Skeletal muscle satellite cell (primary cell): ENCODE data around the gene MYZAP.

Experiments
- H3K27me3 ChIP-seq: 2 replicates; pipeline ENCODE4 v1.7.0; 2013; ENCODE audit warnings: low read length; ENCODE audit not compliant: control insufficient read depth, insufficient read depth
- H3K36me3 ChIP-seq: 2 replicates; pipeline ENCODE4 v1.7.0; 2013; ENCODE audit warnings: mild to moderate bottlenecking, control low read depth, low read length; ENCODE audit not compliant: insufficient read depth
- H3K4me1 ChIP-seq: 2 replicates; pipeline ENCODE4 v1.7.0; 2013; ENCODE audit warnings: low read length; ENCODE audit not compliant: control insufficient read depth, insufficient read depth
- H3K4me2 ChIP-seq: 2 replicates; pipeline ENCODE4 v1.7.0; 2013; ENCODE audit warnings: mild to moderate bottlenecking, low read length
- H3K4me3 ChIP-seq: 2 replicates; pipeline ENCODE4 v1.7.0; 2013; ENCODE audit warnings: low read length
- H3K9ac ChIP-seq: 2 replicates; pipeline ENCODE4 v1.7.0; 2013; ENCODE audit warnings: mild to moderate bottlenecking, low read depth, low read length, moderate library complexity
- H3K9me3 ChIP-seq: replicated peaks from 2 replicates; pipeline ENCODE4 v1.7.0; 2013; ENCODE audit warnings: mild to moderate bottlenecking, control low read depth, low read length

MYZAP gene

DNA sequence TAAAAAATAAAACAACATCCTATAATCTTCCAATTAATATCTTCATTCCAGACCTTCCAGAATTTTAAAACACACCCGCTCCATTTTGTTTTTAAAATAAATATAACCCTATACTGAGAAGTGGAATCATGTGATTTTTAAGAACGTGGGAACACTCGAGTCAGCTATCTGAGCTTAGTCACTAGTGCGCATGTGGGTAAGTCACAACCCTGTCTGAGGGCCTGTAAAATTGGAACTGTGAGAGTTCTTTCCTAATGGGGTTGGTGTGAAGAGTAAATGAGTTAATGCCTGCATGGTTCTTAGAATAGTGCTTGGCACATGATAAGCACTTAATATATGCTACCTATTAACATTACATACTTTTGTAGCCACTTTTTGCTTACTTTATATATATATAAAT is 95.0 kb downstream of the MYZAP start:
- no peaks in the 10 kb centered on the region for H3K9me3 ChIP-seq
- H3K4me1 ChIP-seq, result peaks cover 9% of the 10 kb centered on the region
- no peak overlapping the region for H3K4me2 ChIP-seq
- no peak overlapping the region for H3K4me3 ChIP-seq
- H3K36me3 ChIP-seq, result no peaks in the 10 kb centered on the region
- H3K27me3 ChIP-seq, result no peaks in the 10 kb centered on the region
- no peak overlapping the region for H3K9ac ChIP-seq

DNA sequence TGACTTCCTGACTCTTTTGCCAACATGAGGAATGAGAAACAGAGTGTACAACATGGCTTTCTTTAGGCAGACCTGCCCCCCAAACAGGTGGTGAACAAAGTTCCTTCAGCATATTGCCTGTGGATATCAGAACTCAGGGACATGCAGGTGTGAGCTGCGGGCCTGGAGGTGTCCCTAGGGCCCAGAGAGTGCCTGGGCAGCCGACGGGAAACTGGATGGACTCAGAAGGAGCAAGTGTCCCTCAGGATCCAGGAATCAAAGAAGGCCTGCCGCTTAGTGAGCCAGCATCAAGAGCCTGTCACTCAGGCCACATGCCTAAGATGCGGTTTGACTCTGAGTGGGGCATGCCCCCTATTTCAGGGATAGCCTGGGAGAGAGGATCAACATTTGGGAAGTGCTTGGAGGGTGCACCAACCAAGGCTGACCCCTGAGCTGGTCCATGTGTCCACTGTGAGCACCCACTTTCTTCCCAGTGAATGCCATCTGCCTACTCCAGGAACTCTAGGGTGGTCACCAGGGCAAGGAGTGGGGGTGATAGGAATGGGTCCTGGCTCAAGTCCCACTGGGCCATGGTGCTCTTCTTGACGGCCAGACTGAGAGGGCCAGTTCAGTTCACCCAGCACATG is 98.8 kb downstream of the MYZAP start:
- Histone ChIP-seq H3K4me1 (peaks cover 29% of the 10 kb centered on the region), H3K4me3 (no peak overlapping the region), H3K27me3 (no peaks in the 10 kb centered on the region), H3K4me2 (no peak overlapping the region), H3K9ac (no peak overlapping the region), H3K9me3 (no peaks in the 10 kb centered on the region), H3K36me3 (no peaks in the 10 kb centered on the region)

DNA sequence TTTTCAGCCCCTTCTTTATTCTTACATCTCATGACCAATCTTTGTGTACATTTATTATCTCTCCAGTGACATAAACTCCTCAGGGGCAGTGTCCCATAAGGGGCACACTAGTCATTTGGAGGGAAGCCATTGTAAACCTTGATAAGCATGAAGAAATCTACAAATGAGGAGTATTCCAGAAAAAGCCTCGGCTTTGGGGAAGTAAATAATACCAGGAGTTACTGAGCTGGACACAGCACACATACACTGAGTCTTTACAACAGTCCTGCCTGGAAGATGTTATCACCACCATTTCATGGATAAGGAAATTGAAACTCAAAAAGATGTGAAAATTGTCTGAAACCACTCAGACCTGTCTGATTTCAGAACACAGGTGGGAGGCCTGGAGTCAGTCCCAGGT is 99.4 kb downstream of the MYZAP start:
- H3K4me1 ChIP-seq, result peaks cover 25% of the 10 kb centered on the region
- H3K4me2 ChIP-seq, result no peak overlapping the region
- no peak overlapping the region for H3K9ac ChIP-seq
- no peaks in the 10 kb centered on the region for H3K27me3 ChIP-seq
- no peak overlapping the region for H3K4me3 ChIP-seq
- no peaks in the 10 kb centered on the region for H3K9me3 ChIP-seq
- H3K36me3 ChIP-seq, result no peaks in the 10 kb centered on the region

DNA sequence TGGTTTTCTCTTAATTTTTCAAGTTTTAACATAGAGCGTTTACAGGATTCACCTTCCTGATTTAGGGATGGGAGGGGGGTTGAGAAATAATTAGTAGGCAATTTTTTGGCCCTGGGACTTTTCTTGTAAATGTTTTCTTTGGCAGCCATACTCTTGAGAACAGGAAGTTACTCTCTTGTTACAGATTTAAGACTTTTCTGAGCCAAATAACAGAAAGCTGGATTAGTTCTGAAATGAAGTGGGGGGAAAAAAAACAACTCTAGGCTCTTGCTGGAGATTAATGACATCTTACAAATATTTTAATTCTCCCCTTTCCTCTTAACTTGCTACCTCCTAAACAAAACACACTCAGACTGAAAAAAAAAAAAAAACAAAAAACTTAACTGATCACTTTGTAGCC is 101.0 kb downstream of the MYZAP start:
- Histone ChIP-seq H3K4me2 (peak overlapping the region; percentile 45), H3K27me3 (no peaks in the 10 kb centered on the region), H3K4me1 (peaks cover 32% of the 10 kb centered on the region), H3K4me3 (no peak overlapping the region), H3K9ac (peak overlapping the region; percentile 17), H3K9me3 (no peaks in the 10 kb centered on the region), H3K36me3 (no peaks in the 10 kb centered on the region)

DNA sequence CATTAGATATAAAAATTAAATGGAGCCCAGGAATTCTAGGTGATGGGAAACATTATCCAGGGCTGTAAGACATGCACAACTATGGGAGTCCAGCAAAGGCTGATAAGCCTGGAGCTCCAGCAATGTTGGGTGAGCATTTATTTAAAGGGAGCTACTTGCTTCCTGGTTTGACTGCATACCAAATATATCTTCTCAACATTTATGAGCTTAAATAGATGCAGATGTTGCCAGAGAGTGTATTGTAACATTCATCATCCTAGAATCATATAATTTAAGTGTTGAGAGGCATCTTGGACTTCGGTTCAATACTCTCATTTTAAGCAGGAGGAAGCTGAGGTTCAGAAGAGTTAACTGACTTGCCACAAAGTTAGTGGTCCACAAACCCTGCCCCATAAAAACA is 102.6 kb downstream of the MYZAP start:
- no peaks in the 10 kb centered on the region for H3K27me3 ChIP-seq
- H3K9me3 ChIP-seq, result no peaks in the 10 kb centered on the region
- H3K36me3 ChIP-seq, result no peaks in the 10 kb centered on the region
- H3K4me3 ChIP-seq, result no peak overlapping the region
- H3K9ac ChIP-seq, result no peak overlapping the region
- H3K4me2 ChIP-seq, result no peak overlapping the region
- peaks cover 32% of the 10 kb centered on the region for H3K4me1 ChIP-seq

DNA sequence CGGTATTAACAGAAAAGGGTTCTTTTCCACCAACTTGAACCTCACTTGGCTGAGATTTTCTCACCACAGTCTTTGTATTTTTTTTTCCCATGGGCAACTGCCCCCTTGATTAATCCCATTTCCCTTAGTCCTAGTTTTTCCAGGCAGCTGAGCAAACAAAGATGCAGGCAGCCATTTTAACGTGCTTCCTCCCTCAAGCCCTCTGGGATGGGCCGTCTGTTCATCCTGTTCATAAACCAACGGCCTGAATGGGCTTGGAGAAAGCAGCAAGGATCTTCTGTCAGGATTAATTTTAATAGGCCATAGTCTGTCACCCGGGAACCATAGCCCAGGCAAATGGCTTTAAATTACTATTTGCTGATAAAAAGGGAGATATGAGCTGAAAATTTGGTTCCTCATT is 104.4 kb downstream of the MYZAP start:
- H3K36me3 ChIP-seq, result no peaks in the 10 kb centered on the region
- peaks cover 32% of the 10 kb centered on the region for H3K4me1 ChIP-seq
- H3K9me3 ChIP-seq, result no peaks in the 10 kb centered on the region

DNA sequence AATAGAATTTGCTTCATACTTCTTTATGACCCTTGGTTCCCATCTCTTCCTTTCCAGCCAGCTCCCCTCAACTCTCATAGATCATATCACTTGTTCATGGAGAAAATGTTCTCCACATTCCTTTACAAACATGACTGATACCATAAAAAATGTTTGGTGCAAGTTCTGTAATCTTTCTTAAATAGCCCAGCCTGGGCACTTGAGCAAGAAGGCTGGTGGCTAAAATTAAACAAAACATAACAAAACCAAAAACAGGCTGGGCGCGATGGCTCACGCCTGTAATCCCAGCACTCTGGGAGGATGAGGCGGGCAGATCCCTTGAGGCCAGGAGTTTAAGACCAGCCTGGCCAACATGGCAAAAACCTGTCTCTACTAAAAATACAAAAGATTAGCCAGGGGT is 105.9 kb downstream of the MYZAP start:
- H3K27me3 ChIP-seq, result no peaks in the 10 kb centered on the region
- peaks cover 27% of the 10 kb centered on the region for H3K4me1 ChIP-seq
- no peaks in the 10 kb centered on the region for H3K9me3 ChIP-seq
- H3K36me3 ChIP-seq, result no peaks in the 10 kb centered on the region
- H3K9ac ChIP-seq, result no peak overlapping the region
- no peak overlapping the region for H3K4me2 ChIP-seq
- H3K4me3 ChIP-seq, result no peak overlapping the region

More for the DNA sequence above, 104.4 kb downstream of the MYZAP start:
- H3K9ac ChIP-seq, result no peak overlapping the region
- no peaks in the 10 kb centered on the region for H3K27me3 ChIP-seq
- H3K4me2 ChIP-seq, result no peak overlapping the region
- no peak overlapping the region for H3K4me3 ChIP-seq

DNA sequence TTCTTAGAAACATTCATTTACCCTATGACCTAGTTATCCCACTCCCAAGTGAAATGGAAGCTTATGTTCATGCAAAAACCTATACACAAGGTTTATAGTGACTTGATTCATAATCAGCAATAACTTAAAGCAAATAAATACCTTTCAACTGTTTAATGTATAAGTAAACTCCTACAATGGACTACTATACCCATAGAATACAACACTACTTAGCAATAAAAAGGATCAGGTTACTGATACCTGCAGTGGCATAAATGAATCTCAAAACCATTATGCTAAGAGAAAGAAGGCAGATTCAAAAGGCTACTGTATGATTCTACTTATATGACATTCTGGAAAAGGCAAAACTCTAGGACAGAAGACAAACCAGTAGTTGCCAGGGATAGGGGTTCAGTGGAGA is 106.5 kb downstream of the MYZAP start:
- Histone ChIP-seq H3K4me2 (no peak overlapping the region), H3K4me3 (no peak overlapping the region), H3K36me3 (no peaks in the 10 kb centered on the region), H3K9ac (no peak overlapping the region), H3K27me3 (no peaks in the 10 kb centered on the region), H3K9me3 (no peaks in the 10 kb centered on the region), H3K4me1 (peaks cover 23% of the 10 kb centered on the region)

DNA sequence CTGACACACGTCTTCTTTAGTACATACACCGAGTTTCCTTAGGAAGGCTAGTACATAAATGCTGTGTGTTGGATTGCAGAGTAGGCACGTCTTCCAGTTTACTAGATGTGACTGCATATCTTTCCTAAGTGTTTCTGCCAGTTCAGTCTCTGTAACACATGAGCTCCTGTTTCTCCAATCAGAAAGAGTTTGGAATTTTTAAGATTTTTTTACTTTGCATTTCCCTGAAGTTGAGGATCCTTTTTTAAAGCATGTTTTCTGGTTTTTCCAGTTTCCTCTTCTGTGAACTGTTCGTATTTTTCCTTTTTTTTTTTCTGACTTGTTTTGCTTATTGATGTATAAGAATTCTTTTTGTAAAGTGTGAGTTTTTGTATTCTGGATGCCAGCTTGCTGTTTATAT is 107.3 kb downstream of the MYZAP start:
- Histone ChIP-seq H3K27me3 (no peaks in the 10 kb centered on the region), H3K4me2 (no peak overlapping the region), H3K4me1 (peaks cover 20% of the 10 kb centered on the region), H3K36me3 (no peaks in the 10 kb centered on the region), H3K9me3 (no peaks in the 10 kb centered on the region), H3K9ac (no peak overlapping the region), H3K4me3 (no peak overlapping the region)

DNA sequence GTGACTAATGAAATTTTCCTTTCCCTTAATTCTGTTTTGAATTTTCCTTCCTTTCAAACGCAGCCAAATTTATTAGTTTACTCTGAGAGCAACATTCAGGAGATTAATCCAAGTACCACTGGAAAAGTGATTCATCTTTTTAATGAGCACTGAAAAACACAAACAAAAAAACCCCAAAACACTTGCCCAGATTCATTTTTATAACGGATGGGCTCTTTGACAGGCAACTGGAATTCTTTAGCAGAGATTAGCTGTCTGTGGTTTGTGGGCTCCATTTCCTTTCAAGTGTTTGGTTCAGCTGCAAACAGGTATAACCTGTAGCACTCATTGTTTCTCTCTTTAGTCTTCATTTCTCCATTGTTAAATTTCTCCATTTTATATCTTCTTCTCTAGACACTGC is 111.7 kb downstream of the MYZAP start:
- Histone ChIP-seq H3K27me3 (no peaks in the 10 kb centered on the region), H3K4me1 (peaks cover 17% of the 10 kb centered on the region), H3K9me3 (no peaks in the 10 kb centered on the region), H3K4me3 (no peak overlapping the region), H3K9ac (no peak overlapping the region), H3K36me3 (no peaks in the 10 kb centered on the region), H3K4me2 (no peak overlapping the region)

DNA sequence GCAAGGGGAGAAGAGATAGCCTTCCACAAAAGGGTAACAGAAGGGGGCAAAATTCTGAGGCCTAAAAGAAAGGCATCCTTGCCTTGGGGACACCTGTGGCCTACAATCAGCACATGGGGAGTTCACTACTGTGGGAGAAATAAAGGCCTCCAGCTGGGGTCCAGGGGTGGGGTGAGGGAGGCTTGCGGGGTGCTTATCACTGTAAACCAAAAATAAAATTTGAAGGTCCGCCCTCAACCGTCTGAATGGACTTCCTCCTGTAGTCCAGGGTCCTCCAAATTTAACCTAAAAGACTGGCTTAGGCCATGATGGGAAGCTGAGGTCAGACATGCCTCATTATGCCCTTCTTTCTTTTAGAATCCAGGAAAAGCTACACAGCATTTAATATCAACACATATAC is 112.7 kb downstream of the MYZAP start:
- no peak overlapping the region for H3K4me3 ChIP-seq
- H3K9me3 ChIP-seq, result no peaks in the 10 kb centered on the region
- no peaks in the 10 kb centered on the region for H3K27me3 ChIP-seq
- no peak overlapping the region for H3K4me2 ChIP-seq
- H3K4me1 ChIP-seq, result peaks cover 18% of the 10 kb centered on the region
- H3K9ac ChIP-seq, result no peak overlapping the region
- H3K36me3 ChIP-seq, result peaks cover 6% of the 10 kb centered on the region

DNA sequence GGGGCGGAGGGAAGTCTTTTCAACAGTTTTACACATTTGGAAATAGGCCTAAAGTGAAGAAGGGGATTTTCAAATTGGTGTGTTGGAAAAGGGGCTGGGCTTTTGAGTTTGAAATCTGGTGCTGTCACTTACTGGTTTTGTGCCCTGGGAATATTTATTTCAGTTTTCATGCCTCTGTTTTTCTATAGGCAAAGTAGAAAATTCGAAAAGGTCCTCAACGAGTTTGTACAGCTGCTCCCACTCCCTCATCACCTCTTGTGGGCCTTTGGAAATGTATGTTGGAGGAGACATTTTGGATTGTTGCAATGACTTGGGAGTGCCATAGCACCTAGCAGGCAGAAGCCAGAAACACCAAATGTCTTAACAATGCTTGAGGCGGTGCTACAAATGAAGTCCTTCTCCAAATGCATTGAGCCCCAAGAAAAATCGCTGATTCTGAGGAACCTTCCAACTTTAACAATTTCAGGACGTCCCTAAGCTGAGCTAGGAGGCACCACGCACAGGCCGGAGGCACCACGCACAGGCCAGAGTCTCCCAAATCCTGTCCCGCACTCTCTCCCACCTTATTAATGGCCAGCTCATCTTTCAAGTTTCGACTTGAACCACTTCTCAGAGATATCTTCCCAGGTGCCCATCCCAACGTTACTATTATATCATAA is 114.2 kb downstream of the MYZAP start:
- peak overlapping the region; percentile 74 for H3K4me2 ChIP-seq
- H3K27me3 ChIP-seq, result no peaks in the 10 kb centered on the region
- peak overlapping the region; percentile 85 for H3K4me3 ChIP-seq
- H3K9ac ChIP-seq, result peak overlapping the region; percentile 94
- H3K9me3 ChIP-seq, result no peaks in the 10 kb centered on the region
- H3K4me1 ChIP-seq, result peaks cover 18% of the 10 kb centered on the region
- peaks cover 19% of the 10 kb centered on the region for H3K36me3 ChIP-seq
